Neural crest cell (in vitro differentiated cells): Measurements from ENCODE around the gene FAM180B. TPM values are rescaled to one million over a fixed set of nuclear protein-coding genes. Genes with fewer than 3 reads are reported as not detected.

Experiments
- DNase-seq: peaks from one replicate; pipeline ENCODE4 v3.0.0; 2021; ENCODE audit warnings: low read depth, mixed read lengths, low spot score
- H3K27ac Mint-ChIP-seq: one replicate; pipeline ENCODE4 v1.8.0; 2021; ENCODE audit warnings: mild to moderate bottlenecking, mixed read lengths; ENCODE audit not compliant: unreplicated experiment
- H3K27me3 Mint-ChIP-seq: 2 replicates; pipeline ENCODE4 v1.8.0; 2021; ENCODE audit warnings: low read depth, mild to moderate bottlenecking, mixed read lengths
- H3K36me3 Mint-ChIP-seq: 2 replicates; pipeline ENCODE4 v1.8.0; 2021; ENCODE audit warnings: low read depth, mild to moderate bottlenecking, mixed read lengths
- H3K4me1 Mint-ChIP-seq: 2 replicates; pipeline ENCODE4 v1.8.0; 2021; ENCODE audit warnings: mixed read lengths
- H3K4me3 Mint-ChIP-seq: one replicate; pipeline ENCODE4 v1.8.0; 2021; ENCODE audit warnings: mild to moderate bottlenecking, mixed read lengths
- H3K9me3 Mint-ChIP-seq: 2 replicates; pipeline ENCODE4 v1.8.0; 2021; ENCODE audit warnings: mixed read lengths
- total RNA-seq: library from RNA; stranded (reverse); gene quantifications from 2 replicates; pipeline ENCODE4 v1.2.1, GENCODE V29; 2021
- TF ChIP-seq, protein P1 (sequence below): fragments of 200-600 bp; sonication (generic); conservative IDR thresholded peaks from 2 replicates; pipeline ENCODE4 v1.5.0; 2021; ENCODE audit warnings: antibody characterized with exemption, mild to moderate bottlenecking

The FAM180B gene
- total RNA-seq, 1 donor from 2014 or later = 0.35 TPM

DNA sequence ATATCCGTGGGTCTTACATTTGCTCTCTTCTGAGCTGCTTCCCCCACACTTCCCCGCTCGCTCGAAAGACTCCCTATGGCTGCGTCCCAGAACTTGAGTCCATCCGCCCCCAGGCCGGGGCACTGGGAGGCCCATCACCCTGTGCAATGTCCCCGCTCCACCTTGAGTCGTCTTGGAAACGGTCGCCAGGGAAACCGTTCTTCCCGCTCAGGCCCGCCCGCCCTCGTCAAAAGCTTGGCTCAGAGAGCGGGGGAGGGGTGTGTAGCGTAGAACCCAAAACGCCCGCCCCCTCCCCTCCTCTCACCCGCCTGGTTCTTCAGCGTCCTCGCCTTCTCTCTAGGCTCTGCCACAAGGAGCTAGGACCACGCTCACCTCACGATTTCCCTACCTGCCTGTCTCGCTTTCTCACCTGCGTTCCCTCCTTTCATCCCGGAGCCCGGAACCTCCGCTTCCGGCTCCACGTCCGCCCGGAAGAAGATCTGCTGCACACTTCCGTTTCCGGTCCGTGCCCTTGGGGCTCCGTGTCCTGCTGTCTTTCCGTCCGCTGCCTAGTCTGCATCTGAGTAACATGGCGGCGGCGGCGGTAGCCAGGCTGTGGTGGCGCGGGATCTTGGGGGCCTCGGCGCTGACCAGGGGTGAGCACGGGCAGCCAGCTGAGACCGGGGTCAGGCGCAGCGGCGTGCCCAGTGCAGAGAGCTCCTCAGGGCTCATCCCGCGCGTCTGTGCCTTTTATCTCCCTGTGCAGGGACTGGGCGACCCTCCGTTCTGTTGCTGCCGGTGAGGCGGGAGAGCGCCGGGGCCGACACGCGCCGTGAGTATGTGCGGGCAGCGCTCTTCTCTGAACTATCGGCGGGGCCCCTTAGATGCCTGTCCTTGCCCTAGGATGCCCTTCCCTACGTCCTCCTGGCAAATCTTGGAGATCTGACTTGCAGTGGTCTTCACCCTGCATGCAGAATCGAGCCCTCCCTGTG lies 7.7 kb upstream of the FAM180B start, which contains the start of the genes KBTBD4 and NDUFS3:
KBTBD4 (minus strand) TSS at position 447 of the 971 bp plus-strand sequence; CDS start at position 428, 19 bp downstream.
NDUFS3 (plus strand) TSS at position 551 of the 971 bp plus-strand sequence; CDS start at position 569, 18 bp downstream.
- TF ChIP-seq, protein P1, sequence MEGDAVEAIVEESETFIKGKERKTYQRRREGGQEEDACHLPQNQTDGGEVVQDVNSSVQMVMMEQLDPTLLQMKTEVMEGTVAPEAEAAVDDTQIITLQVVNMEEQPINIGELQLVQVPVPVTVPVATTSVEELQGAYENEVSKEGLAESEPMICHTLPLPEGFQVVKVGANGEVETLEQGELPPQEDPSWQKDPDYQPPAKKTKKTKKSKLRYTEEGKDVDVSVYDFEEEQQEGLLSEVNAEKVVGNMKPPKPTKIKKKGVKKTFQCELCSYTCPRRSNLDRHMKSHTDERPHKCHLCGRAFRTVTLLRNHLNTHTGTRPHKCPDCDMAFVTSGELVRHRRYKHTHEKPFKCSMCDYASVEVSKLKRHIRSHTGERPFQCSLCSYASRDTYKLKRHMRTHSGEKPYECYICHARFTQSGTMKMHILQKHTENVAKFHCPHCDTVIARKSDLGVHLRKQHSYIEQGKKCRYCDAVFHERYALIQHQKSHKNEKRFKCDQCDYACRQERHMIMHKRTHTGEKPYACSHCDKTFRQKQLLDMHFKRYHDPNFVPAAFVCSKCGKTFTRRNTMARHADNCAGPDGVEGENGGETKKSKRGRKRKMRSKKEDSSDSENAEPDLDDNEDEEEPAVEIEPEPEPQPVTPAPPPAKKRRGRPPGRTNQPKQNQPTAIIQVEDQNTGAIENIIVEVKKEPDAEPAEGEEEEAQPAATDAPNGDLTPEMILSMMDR = no peak
- H3K27me3 Mint-ChIP-seq = no peaks in the 10 kb centered on the region
- peak within 1 kb of the TSS; percentile 99 for H3K27ac Mint-ChIP-seq
- DNase-seq = peak; percentile 90
- H3K36me3 Mint-ChIP-seq = peaks cover 10% of the 10 kb centered on the region
- peaks cover 31% of the 10 kb centered on the region for H3K4me1 Mint-ChIP-seq
- H3K9me3 Mint-ChIP-seq = no peaks in the 10 kb centered on the region
- peak within 1 kb of the TSS; percentile 97 for H3K4me3 Mint-ChIP-seq

DNA sequence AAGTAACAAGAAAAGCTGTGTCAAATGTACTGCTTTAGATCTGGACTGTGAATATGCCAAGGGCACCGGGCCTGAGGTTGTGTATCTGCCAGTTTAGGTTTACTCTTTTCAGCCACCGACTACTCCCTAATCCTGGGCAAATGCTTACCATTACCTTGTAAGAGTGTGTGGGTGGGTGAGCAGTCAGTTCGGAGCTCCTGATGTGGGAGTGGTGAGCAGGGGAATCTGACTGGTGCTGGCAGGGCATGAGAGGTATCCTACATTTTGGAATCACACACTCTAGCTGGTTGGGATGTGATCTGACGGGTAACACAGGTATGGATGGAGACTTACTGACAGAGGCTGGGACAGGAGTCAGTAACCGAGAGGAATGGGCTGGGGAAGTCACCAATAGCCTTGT lies 2.6 kb upstream of the FAM180B start:
- Mint-ChIP-seq H3K27ac (no peak overlapping the region), H3K9me3 (no peaks in the 10 kb centered on the region), H3K36me3 (peaks cover 13% of the 10 kb centered on the region), H3K4me1 (peaks cover 21% of the 10 kb centered on the region), H3K4me3 (peak overlapping the region; percentile 78), H3K27me3 (no peaks in the 10 kb centered on the region)
- TF ChIP-seq, protein P1 = no peak
- DNase-seq = no peak

DNA sequence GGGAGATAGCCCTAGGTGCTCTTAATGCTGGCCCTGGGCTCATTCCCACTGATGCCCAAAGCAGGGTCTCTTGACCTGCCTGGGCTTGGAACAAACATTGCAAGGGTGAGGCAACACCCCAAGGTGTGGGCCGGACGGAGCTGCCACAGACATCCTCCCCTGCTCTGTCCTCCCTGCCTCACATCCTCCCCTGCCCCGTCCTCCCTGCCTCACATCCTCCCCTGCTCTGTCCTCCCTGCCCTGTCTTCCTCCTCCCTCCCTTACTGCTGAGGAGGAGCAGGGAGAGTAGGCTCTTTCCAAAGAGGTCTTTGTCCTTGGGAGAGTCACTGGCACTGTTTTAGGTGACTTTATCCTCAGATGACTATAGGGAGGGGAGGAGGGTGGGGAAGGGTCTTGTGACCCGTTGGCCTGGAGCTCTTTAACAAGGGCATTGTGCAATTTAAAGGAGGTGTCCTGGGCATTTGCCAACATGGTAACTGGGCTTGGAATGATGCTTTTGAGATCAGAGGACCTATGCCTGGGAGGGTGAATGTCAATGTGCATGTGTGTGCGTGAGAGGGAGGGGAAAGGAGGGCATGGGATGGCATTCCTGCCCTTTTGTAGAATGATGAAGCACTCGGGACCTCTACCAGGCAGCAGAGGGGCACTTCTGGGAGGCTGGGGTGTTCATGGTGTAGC lies 700 bp downstream of the FAM180B start:
- Mint-ChIP-seq H3K36me3 (peaks cover 10% of the 10 kb centered on the region), H3K27me3 (no peaks in the 10 kb centered on the region), H3K9me3 (no peaks in the 10 kb centered on the region), H3K4me1 (peaks cover 23% of the 10 kb centered on the region), H3K4me3 (peak overlapping the region; percentile 62), H3K27ac (peak overlapping the region; percentile 84)
- no peak for DNase-seq
- TF ChIP-seq, protein P1 = no peak

DNA sequence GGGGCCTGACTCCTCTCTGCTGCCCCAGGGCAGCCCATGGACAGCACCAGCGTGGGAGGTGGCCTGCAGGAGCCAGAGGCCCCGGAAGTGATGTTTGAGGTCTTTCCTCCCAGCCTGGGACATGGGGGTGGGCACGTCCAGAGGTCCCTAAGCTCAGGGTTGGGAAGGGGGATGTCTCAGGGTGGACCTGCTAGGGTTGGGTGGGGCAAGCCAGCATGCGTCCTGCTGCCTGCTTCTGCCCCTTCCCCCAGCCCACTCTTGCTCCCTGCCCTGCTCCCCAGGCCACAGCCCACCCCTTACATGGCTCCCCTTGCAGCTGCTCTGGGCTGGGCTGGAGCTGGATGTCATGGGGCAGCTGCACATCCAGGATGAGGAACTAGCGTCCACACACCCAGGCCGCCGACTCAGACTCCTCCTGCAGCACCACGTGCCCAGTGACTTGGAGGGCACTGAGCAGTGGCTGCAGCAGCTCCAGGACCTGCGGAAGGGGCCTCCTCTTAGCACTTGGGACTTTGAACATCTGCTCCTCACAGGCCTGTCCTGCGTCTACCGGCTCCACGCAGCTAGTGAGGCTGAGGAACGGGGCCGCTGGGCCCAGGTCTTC lies 1.3 kb downstream of the FAM180B start:
- Mint-ChIP-seq H3K27ac (peak overlapping the region; percentile 71), H3K27me3 (no peaks in the 10 kb centered on the region), H3K4me1 (peaks cover 29% of the 10 kb centered on the region), H3K4me3 (peak overlapping the region; percentile 23), H3K9me3 (no peaks in the 10 kb centered on the region), H3K36me3 (peaks cover 10% of the 10 kb centered on the region)
- DNase-seq = no peak
- TF ChIP-seq, protein P1 = no peak

DNA sequence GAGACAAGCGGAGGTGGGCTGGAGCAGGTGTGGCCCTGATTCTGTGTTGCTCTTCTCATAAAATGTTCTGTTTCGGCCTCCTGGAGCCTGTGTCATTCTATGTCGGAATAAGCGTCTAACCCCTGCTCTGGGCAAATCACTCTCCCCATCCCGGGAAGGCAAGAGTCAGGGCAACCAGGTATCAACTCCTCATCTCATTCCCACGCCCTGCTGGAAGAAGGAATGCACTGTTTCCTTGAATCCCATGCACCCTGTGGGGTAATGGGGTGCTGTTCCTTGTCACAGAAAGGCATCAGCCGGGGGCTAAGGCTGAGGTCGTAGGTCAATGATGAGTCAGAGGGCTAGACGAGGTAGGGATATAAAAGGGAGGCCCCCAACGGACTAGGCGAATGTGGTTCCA lies 2.6 kb downstream of the FAM180B start:
- Mint-ChIP-seq H3K27ac (peak overlapping the region; percentile 62), H3K9me3 (no peaks in the 10 kb centered on the region), H3K27me3 (peaks cover 10% of the 10 kb centered on the region), H3K36me3 (peaks cover 4% of the 10 kb centered on the region), H3K4me3 (no peak overlapping the region), H3K4me1 (peaks cover 40% of the 10 kb centered on the region)
- no peak for DNase-seq
- TF ChIP-seq, protein P1 = no peak
